H1 (cell line): ENCODE measurements around the gene HSD17B8. TPM values are rescaled to one million over a fixed set of nuclear protein-coding genes. Genes with fewer than 3 reads are reported as not detected.

Source experiments
- CTCF ChIA-PET: fragments of 300-600 bp; sonication (Branson Sonifier 250); formaldehyde crosslinking; loops from one replicate; lab custom pipeline; 2021; ENCODE audit not compliant: partially characterized antibody; lab: Charles Lee
- POLR2A ChIA-PET: fragments of 300-600 bp; sonication (Branson Sonifier 250); formaldehyde crosslinking; loops from one replicate; lab custom pipeline; 2021; ENCODE audit warnings: inconsistent platforms; ENCODE audit not compliant: partially characterized antibody; lab: Charles Lee
- DNase-seq, 2 experiments: peaks; one replicate each; pipeline versions ENCODE4 v3.0.0 to v3.0.0-alpha.2; 2010 to 2022; ENCODE audit warnings: low spot score in 2 of 2, low read depth in 1 of 2, mixed read lengths in 1 of 2
- FAIRE-seq: peaks from 2 replicates; lab custom pipeline; 2011; peaks lifted over from hg19 to GRCh38; lab: Jason Lieb, UNC
- H2AFZ ChIP-seq: 2 replicates; pipeline ENCODE4 v1.8.1; 2012; ENCODE audit warnings: low read length, inconsistent platforms
- H2AK5ac ChIP-seq: 2 replicates; pipeline ENCODE4 v1.6.1; 2013; ENCODE audit warnings: low read depth, low read length
- H2BK120ac ChIP-seq: replicated peaks from 2 replicates; pipeline ENCODE3; 2013; ENCODE audit warnings: low read depth, low read length, inconsistent platforms
- H2BK12ac ChIP-seq: 2 replicates; pipeline ENCODE4 v1.6.1; 2013; ENCODE audit warnings: low read depth, low read length
- H2BK15ac ChIP-seq: 2 replicates; pipeline ENCODE4 v1.6.1; 2013; ENCODE audit warnings: low read length
- H2BK20ac ChIP-seq: 2 replicates; pipeline ENCODE4 v1.6.1; 2013; ENCODE audit warnings: low read length
- H2BK5ac ChIP-seq: 2 replicates; pipeline ENCODE4 v1.6.1; 2013; ENCODE audit warnings: low read depth, low read length
- H3K14ac ChIP-seq: 2 replicates; pipeline ENCODE4 v1.6.1; 2013; ENCODE audit warnings: inconsistent platforms; ENCODE audit not compliant: insufficient read length
- H3K18ac ChIP-seq: 2 replicates; pipeline ENCODE4 v1.6.1; 2013; ENCODE audit warnings: low read length; ENCODE audit errors: extremely low read depth
- H3K23ac ChIP-seq: 2 replicates; pipeline ENCODE4 v1.6.1; 2013; ENCODE audit warnings: inconsistent platforms; ENCODE audit not compliant: insufficient read length
- H3K23me2 ChIP-seq: 2 replicates; pipeline ENCODE4 v1.6.1; 2013; ENCODE audit warnings: low read depth, low read length
- H3K27ac ChIP-seq: 2 replicates; pipeline ENCODE4 v1.6.1; 2011; ENCODE audit warnings: low read depth, low read length, inconsistent platforms
- H3K27me3 ChIP-seq, 4 experiments: replicated peaks in 1 of 4; 1 replicate in 1 of 4; 2 replicates in 3 of 4; pipeline versions ENCODE4 v1.6.1 to v1.8.1; 2011 to 2013; ENCODE audit warnings: low read length in 3 of 4, mild to moderate bottlenecking in 3 of 4, inconsistent platforms in 2 of 4, mixed read lengths in 2 of 4, moderate library complexity in 1 of 4; ENCODE audit not compliant: control insufficient read depth in 3 of 4, insufficient read depth in 3 of 4; ENCODE audit errors: extremely low read depth in 1 of 4
- H3K36me3 ChIP-seq, 4 experiments: 2 replicates each; pipeline versions ENCODE4 v1.6.1 to v1.8.1; 2011 to 2013; ENCODE audit warnings: mild to moderate bottlenecking in 4 of 4, low read length in 3 of 4, moderate library complexity in 2 of 4, control low read depth in 1 of 4, inconsistent platforms in 1 of 4; ENCODE audit not compliant: insufficient read depth in 4 of 4, control insufficient read depth in 2 of 4
- H3K4ac ChIP-seq: replicated peaks from 2 replicates; pipeline ENCODE3; 2013; ENCODE audit warnings: low read length, low read depth, mixed read lengths, inconsistent platforms; ENCODE audit not compliant: insufficient read length
- H3K4me1 ChIP-seq, 4 experiments: replicated peaks in 1 of 4; 1 replicate in 1 of 4; 2 replicates in 3 of 4; pipeline versions ENCODE4 v1.6.1 to v1.8.1; 2011 to 2013; ENCODE audit warnings: low read length in 3 of 4, inconsistent platforms in 2 of 4, mixed read lengths in 1 of 4; ENCODE audit not compliant: insufficient read depth in 4 of 4, control insufficient read depth in 3 of 4
- H3K4me2 ChIP-seq, 2 experiments: 2 replicates each; pipeline versions ENCODE4 v1.6.1 to v1.8.1; 2011 to 2013; ENCODE audit warnings: low read depth in 2 of 2, low read length in 2 of 2, control low read depth in 1 of 2, inconsistent platforms in 1 of 2, mild to moderate bottlenecking in 1 of 2; ENCODE audit not compliant: insufficient read depth in 1 of 2
- H3K4me3 ChIP-seq, 4 experiments: fragments of 200-600, 300-600 bp in 1 of 4; sonication (generic), shearing (Covaris generic), sonication (Bioruptor Twin) in 1 of 4; 2 replicates each; pipeline versions ENCODE4 v1.5.1 to v1.8.1; 2011 to 2016; ENCODE audit warnings: low read length in 4 of 4, low read depth in 3 of 4, control low read depth in 2 of 4, inconsistent platforms in 2 of 4, mild to moderate bottlenecking in 2 of 4, mixed read lengths in 1 of 4, moderate library complexity in 1 of 4; ENCODE audit not compliant: insufficient read depth in 2 of 4; ENCODE audit errors: extremely low read depth in 1 of 4
- H3K56ac ChIP-seq: replicated peaks from 2 replicates; pipeline ENCODE3; 2013; ENCODE audit warnings: low read depth, mild to moderate bottlenecking, mixed read lengths, low read length, inconsistent platforms; ENCODE audit not compliant: insufficient read length
- H3K79me1 ChIP-seq: 2 replicates; pipeline ENCODE4 v1.6.1; 2013; ENCODE audit warnings: low read depth, low read length, control low read depth
- H3K79me2 ChIP-seq, 2 experiments: 2 replicates each; pipeline versions ENCODE4 v1.6.1 to v1.8.1; 2012 to 2013; ENCODE audit warnings: low read length in 2 of 2, mild to moderate bottlenecking in 2 of 2, inconsistent platforms in 1 of 2; ENCODE audit not compliant: insufficient read depth in 2 of 2, control insufficient read depth in 1 of 2
- H3K9ac ChIP-seq, 4 experiments: replicated peaks in 1 of 4; 1 replicate in 1 of 4; 2 replicates in 3 of 4; pipeline versions ENCODE4 v1.6.1 to v1.8.1; 2011 to 2013; ENCODE audit warnings: low read depth in 3 of 4, low read length in 3 of 4, control low read depth in 2 of 4, mild to moderate bottlenecking in 2 of 4, moderate library complexity in 2 of 4, inconsistent platforms in 1 of 4; ENCODE audit errors: extremely low read depth in 1 of 4
- H3K9me3 ChIP-seq, 2 experiments: 2 replicates each; pipeline versions ENCODE4 v1.6.1 to v1.8.1; 2012 to 2013; ENCODE audit warnings: mild to moderate bottlenecking in 2 of 2, moderate library complexity in 2 of 2, control low read depth in 1 of 2, inconsistent platforms in 1 of 2, low read depth in 1 of 2, low read length in 1 of 2, mixed read lengths in 1 of 2; ENCODE audit not compliant: insufficient read depth in 2 of 2
- H4K20me1 ChIP-seq, 2 experiments: replicated peaks in 1 of 2; 2 replicates each; pipeline versions ENCODE3 to v1.8.1; 2011 to 2013; ENCODE audit warnings: inconsistent platforms in 2 of 2, low read length in 2 of 2, mild to moderate bottlenecking in 1 of 2; ENCODE audit not compliant: insufficient read depth in 2 of 2, control insufficient read depth in 1 of 2
- H4K5ac ChIP-seq: 2 replicates; pipeline ENCODE4 v1.6.1; 2013; ENCODE audit warnings: low read length, low read depth, mixed read lengths, inconsistent platforms; ENCODE audit not compliant: insufficient read length
- H4K8ac ChIP-seq: 2 replicates; pipeline ENCODE4 v1.8.0; 2013; ENCODE audit warnings: mild to moderate bottlenecking, moderate library complexity, low read length, inconsistent platforms; ENCODE audit not compliant: insufficient read depth; ENCODE audit errors: extremely low read depth
- H4K91ac ChIP-seq: replicated peaks from 2 replicates; pipeline ENCODE3; 2013; ENCODE audit warnings: low read length, mixed read lengths, inconsistent platforms; ENCODE audit not compliant: insufficient read length
- CEBPB ChIP-seq: IDR thresholded peaks from 2 replicates; pipeline ENCODE4 v1.6.1; 2012; ENCODE audit warnings: low read depth, low read length
- EGR1 ChIP-seq: IDR thresholded peaks from 2 replicates; pipeline ENCODE4 v1.6.1; 2011; ENCODE audit warnings: low read depth, low read length, borderline replicate concordance
- HDAC6 ChIP-seq: IDR thresholded peaks from one replicate; pipeline ENCODE4 v1.7.1; 2012; ENCODE audit warnings: low read depth, mild to moderate bottlenecking, inconsistent platforms, low read length, moderate library complexity
- JUND ChIP-seq: IDR thresholded peaks from 2 replicates; pipeline ENCODE4 v1.6.1; 2011; ENCODE audit warnings: mild to moderate bottlenecking, improper control_type of control experiment, low read length
- MAFK ChIP-seq: IDR thresholded peaks from 2 replicates; pipeline ENCODE4 v1.6.1; 2012; ENCODE audit warnings: low read depth, mild to moderate bottlenecking, improper control_type of control experiment, low read length
- TAF7 ChIP-seq: optimal IDR thresholded peaks from 2 replicates; pipeline ENCODE3; 2011; ENCODE audit warnings: low read depth, mild to moderate bottlenecking, inconsistent platforms, low read length, moderate library complexity, borderline replicate concordance
- WGBS, 2 experiments: shearing (Covaris generic) in 1 of 2; methylation state at CpG; one replicate each; pipeline versions ENCODE4 v1.1.6 to v1.1.7; 2013 to 2015; ENCODE audit warnings: low lambda C conversion rate in 2 of 2, mixed read lengths in 2 of 2, inconsistent platforms in 1 of 2, low coverage in 1 of 2, missing lambda C conversion rate in 1 of 2; ENCODE audit not compliant: insufficient replicate concordance in 2 of 2, insufficient coverage in 1 of 2, insufficient read length in 1 of 2; ENCODE audit errors: extremely low coverage in 1 of 2, missing lambda C conversion rate in 1 of 2; 5-methylcytosine and 5-hydroxymethylcytosine counted together
- polyA plus RNA-seq, 7 experiments: library from polyadenylated mRNA; depleted of rRNA in 3 of 7; stranded (reverse) in 5 of 7; unstranded in 2 of 7; fragments of >200 nt in 5 of 7; fragments of 200-250 nt in 2 of 7; gene quantifications; 1 replicate in 5 of 7; 2 replicates in 1 of 7; 4 replicates in 1 of 7; pipeline versions ENCODE4 v1.2.1 to v1.2.3, GENCODE V29; 2011 to 2013; ENCODE audit warnings: missing spikeins in 2 of 7, mixed read lengths in 2 of 7
- total RNA-seq: library from RNA; stranded (reverse); fragmentation: NEBNext Ultra II Directional; extraction: Animal tissue kit (Norgen Biotek cat#: 25700); gene quantifications from 2 replicates; pipeline ENCODE4 v1.2.1, GENCODE V29; 2021
- TF ChIP-seq, protein P1 (sequence below), 3 experiments: IDR thresholded peaks; 1 replicate in 2 of 3; 2 replicates in 1 of 3; pipeline versions ENCODE4 v1.5.1 to v1.6.1; 2011; ENCODE audit warnings: low read length in 3 of 3, mild to moderate bottlenecking in 3 of 3, inconsistent platforms in 2 of 3, low read depth in 1 of 3, moderate library complexity in 1 of 3; ENCODE audit not compliant: insufficient read depth in 1 of 3; ENCODE audit errors: control extremely low read depth in 1 of 3

HSD17B8 gene
- total and polyA plus RNA-seq, 2 of the 8 experiments (the other 6 are each of a cell fraction or from before 2014, with no cell fraction given) = 3.3 to 17.1 TPM

DNA sequence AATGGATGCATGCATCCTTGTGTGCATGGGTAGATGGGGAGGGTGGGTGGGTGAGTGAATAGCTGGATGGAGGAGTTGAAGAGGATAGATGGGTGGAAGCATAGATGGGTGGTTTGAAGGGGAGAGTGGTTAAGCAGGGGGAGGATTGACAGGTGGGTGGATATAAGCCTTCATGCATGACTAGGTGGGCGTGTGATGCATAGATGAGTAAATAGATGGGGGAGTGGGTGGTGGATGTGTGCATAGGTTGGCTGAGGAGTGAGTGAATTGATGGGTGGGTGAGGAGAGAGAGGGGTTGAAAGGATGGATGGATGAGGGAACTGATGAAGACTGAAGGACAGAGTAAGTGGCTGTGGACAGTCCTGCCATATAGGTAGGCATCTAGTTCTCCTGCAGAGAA lies 16.6 kb upstream of the HSD17B8 start:
- 86% methylated on average over 1 of the region's 1 CpG; no CpG with 5 or more reads in 1 of the 2 experiments for WGBS, 2 experiments
- Histone ChIP-seq H3K4me3 (no peak overlapping the region), H3K27me3 (peaks cover 0 to 16% (median 15%) of the 10 kb centered on the region in 4 experiments; a peak in 6 of 7 replicates), H3K9me3 (no peaks in the 10 kb centered on the region), H3K79me1 (no peaks in the 10 kb centered on the region), H3K4ac (no peak overlapping the region), H3K36me3 (no peaks in the 10 kb centered on the region), H3K18ac (no peak overlapping the region), H3K9ac (no peak overlapping the region), H2BK20ac (no peak overlapping the region), H2AFZ (no peak overlapping the region), H4K91ac (no peak overlapping the region), H3K14ac (no peak overlapping the region), H3K4me1 (peaks cover 0 to 13% (median 10%) of the 10 kb centered on the region in 4 experiments; a peak in 6 of 7 replicates), H3K4me2 (no peak overlapping the region), H2BK12ac (no peak overlapping the region), H3K56ac (no peak overlapping the region), H3K23ac (no peak overlapping the region), H4K8ac (no peak overlapping the region), H4K5ac (no peak overlapping the region), H2AK5ac (no peak overlapping the region), H2BK15ac (no peak overlapping the region), H3K23me2 (peaks cover 8% of the 10 kb centered on the region; the same call in 1 of the 2 replicates), H4K20me1 (no peaks in the 10 kb centered on the region), H3K27ac (no peak overlapping the region), H3K79me2 (no peaks in the 10 kb centered on the region), H2BK5ac (no peak overlapping the region), H2BK120ac (no peak overlapping the region)
- no peak for FAIRE-seq
- ChIA-PET POLR2A (no interaction called here), CTCF (no interaction called here)
- no peak for DNase-seq
- TF ChIP-seq, protein P1, sequence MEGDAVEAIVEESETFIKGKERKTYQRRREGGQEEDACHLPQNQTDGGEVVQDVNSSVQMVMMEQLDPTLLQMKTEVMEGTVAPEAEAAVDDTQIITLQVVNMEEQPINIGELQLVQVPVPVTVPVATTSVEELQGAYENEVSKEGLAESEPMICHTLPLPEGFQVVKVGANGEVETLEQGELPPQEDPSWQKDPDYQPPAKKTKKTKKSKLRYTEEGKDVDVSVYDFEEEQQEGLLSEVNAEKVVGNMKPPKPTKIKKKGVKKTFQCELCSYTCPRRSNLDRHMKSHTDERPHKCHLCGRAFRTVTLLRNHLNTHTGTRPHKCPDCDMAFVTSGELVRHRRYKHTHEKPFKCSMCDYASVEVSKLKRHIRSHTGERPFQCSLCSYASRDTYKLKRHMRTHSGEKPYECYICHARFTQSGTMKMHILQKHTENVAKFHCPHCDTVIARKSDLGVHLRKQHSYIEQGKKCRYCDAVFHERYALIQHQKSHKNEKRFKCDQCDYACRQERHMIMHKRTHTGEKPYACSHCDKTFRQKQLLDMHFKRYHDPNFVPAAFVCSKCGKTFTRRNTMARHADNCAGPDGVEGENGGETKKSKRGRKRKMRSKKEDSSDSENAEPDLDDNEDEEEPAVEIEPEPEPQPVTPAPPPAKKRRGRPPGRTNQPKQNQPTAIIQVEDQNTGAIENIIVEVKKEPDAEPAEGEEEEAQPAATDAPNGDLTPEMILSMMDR (IDR thresholded peaks at IDR 0.05; ENCODE audit: control extremely low read depth in 1 of 3, insufficient read depth in 1 of 3, low read depth in 1 of 3, low read length in 3 of 3) = no peak
- no peak for TF ChIP-seq CEBPB
- no peak for TF ChIP-seq JUND
- TF ChIP-seq HDAC6 = no peak
- TF ChIP-seq MAFK = no peak
- no peak for TF ChIP-seq TAF7
- TF ChIP-seq EGR1 = no peak
